ENCODE measurements around the gene TRIM47. TPM values are rescaled to one million over a fixed set of nuclear protein-coding genes. Genes with fewer than 3 reads are reported as not detected.

The TRIM47 gene
- total and polyA plus RNA-seq, 2 experiments from 2014 or later = 13.0 to 36.9 TPM

- H3K4me1 ChIP-seq (ENCODE audit: insufficient read depth) = no peaks in the 10 kb centered on the region
- TF ChIP-seq EZH2phosphoT487 (IDR thresholded peaks at IDR 0.05; ENCODE audit: low read depth, severe bottlenecking, unreplicated experiment) (no peak), EZH2 (IDR thresholded peaks at IDR 0.05; ENCODE audit: borderline replicate concordance) (no peak)
- TF ChIP-seq, protein P1, sequence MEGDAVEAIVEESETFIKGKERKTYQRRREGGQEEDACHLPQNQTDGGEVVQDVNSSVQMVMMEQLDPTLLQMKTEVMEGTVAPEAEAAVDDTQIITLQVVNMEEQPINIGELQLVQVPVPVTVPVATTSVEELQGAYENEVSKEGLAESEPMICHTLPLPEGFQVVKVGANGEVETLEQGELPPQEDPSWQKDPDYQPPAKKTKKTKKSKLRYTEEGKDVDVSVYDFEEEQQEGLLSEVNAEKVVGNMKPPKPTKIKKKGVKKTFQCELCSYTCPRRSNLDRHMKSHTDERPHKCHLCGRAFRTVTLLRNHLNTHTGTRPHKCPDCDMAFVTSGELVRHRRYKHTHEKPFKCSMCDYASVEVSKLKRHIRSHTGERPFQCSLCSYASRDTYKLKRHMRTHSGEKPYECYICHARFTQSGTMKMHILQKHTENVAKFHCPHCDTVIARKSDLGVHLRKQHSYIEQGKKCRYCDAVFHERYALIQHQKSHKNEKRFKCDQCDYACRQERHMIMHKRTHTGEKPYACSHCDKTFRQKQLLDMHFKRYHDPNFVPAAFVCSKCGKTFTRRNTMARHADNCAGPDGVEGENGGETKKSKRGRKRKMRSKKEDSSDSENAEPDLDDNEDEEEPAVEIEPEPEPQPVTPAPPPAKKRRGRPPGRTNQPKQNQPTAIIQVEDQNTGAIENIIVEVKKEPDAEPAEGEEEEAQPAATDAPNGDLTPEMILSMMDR (IDR thresholded peaks at IDR 0.05; ENCODE audit: poor library complexity) = no peak
- no peak overlapping the region for H2AFZ ChIP-seq
- H3K36me3 ChIP-seq (replicated peaks; ENCODE audit: insufficient read depth, low read depth) = no peaks in the 10 kb centered on the region
- H3K4me2 ChIP-seq = no peak overlapping the region
- DNase-seq (ENCODE audit: low spot score) = no peak
- H3K27me3 ChIP-seq = no peaks in the 10 kb centered on the region
- WGBS (ENCODE audit: low lambda C conversion rate, missing lambda C conversion rate) = 98% methylated on average over 18 of the region's 18 CpGs
- H3K27ac ChIP-seq = no peak overlapping the region
- no peaks in the 10 kb centered on the region for H3K79me2 ChIP-seq
- no peaks in the 10 kb centered on the region for H4K20me1 ChIP-seq (ENCODE audit: insufficient read depth, poor library complexity, severe bottlenecking)
- H3K9me3 ChIP-seq (ENCODE audit: low read depth) = no peaks in the 10 kb centered on the region
- H3K9me2 ChIP-seq (replicated peaks; ENCODE audit: insufficient read depth) = no peaks in the 10 kb centered on the region
- no peak overlapping the region for H3K4me3 ChIP-seq
These were observed 44.0 kb upstream of the TRIM47 start for GRCh38 chr17:75922173-75922961.

GRCh38 chr17:75921596-75921995 lies 43.2 kb upstream of the TRIM47 start:
- H3K36me3 ChIP-seq (replicated peaks; ENCODE audit: insufficient read depth, low read depth) = no peaks in the 10 kb centered on the region

GRCh38 chr17:75920045-75920560 lies 41.7 kb upstream of the TRIM47 start:
- H3K4me1 ChIP-seq (ENCODE audit: insufficient read depth) = no peaks in the 10 kb centered on the region
- H3K79me2 ChIP-seq = no peaks in the 10 kb centered on the region
- H2AFZ ChIP-seq = no peak overlapping the region
- H3K27ac ChIP-seq = no peak overlapping the region
- no peaks in the 10 kb centered on the region for H3K9me3 ChIP-seq (ENCODE audit: low read depth)
- no peaks in the 10 kb centered on the region for H3K27me3 ChIP-seq
- H4K20me1 ChIP-seq (ENCODE audit: insufficient read depth, poor library complexity, severe bottlenecking) = no peaks in the 10 kb centered on the region
- 88% methylated on average over 11 of the region's 11 CpGs for WGBS (ENCODE audit: low lambda C conversion rate, missing lambda C conversion rate)
- no peak for DNase-seq (ENCODE audit: low spot score)
- H3K4me2 ChIP-seq = no peak overlapping the region
- H3K9me2 ChIP-seq (replicated peaks; ENCODE audit: insufficient read depth) = no peaks in the 10 kb centered on the region
- no peak for TF ChIP-seq EZH2phosphoT487 (IDR thresholded peaks at IDR 0.05; ENCODE audit: low read depth, severe bottlenecking, unreplicated experiment)
- TF ChIP-seq, protein P1 (IDR thresholded peaks at IDR 0.05; ENCODE audit: poor library complexity) = no peak
- TF ChIP-seq EZH2 (IDR thresholded peaks at IDR 0.05; ENCODE audit: borderline replicate concordance) = no peak
- no peak overlapping the region for H3K4me3 ChIP-seq
- H3K36me3 ChIP-seq (replicated peaks; ENCODE audit: insufficient read depth, low read depth) = no peaks in the 10 kb centered on the region

More at GRCh38 chr17:75921596-75921995, 43.2 kb upstream of the TRIM47 start:
- H3K79me2 ChIP-seq = no peaks in the 10 kb centered on the region
- TF ChIP-seq, protein P1 (IDR thresholded peaks at IDR 0.05; ENCODE audit: poor library complexity) = no peak
- TF ChIP-seq EZH2 (IDR thresholded peaks at IDR 0.05; ENCODE audit: borderline replicate concordance) (no peak), EZH2phosphoT487 (IDR thresholded peaks at IDR 0.05; ENCODE audit: low read depth, severe bottlenecking, unreplicated experiment) (no peak)
- no peak for DNase-seq (ENCODE audit: low spot score)
- no peak overlapping the region for H3K4me3 ChIP-seq
- H4K20me1 ChIP-seq (ENCODE audit: insufficient read depth, poor library complexity, severe bottlenecking) = no peaks in the 10 kb centered on the region
- no peaks in the 10 kb centered on the region for H3K9me3 ChIP-seq (ENCODE audit: low read depth)
- H3K4me2 ChIP-seq = no peak overlapping the region
- 91% methylated on average over 5 of the region's 15 CpGs for WGBS (ENCODE audit: low lambda C conversion rate, missing lambda C conversion rate)
- H3K27me3 ChIP-seq = no peaks in the 10 kb centered on the region
- no peak overlapping the region for H3K27ac ChIP-seq
- no peak overlapping the region for H2AFZ ChIP-seq
- no peaks in the 10 kb centered on the region for H3K4me1 ChIP-seq (ENCODE audit: insufficient read depth)
- no peaks in the 10 kb centered on the region for H3K9me2 ChIP-seq (replicated peaks; ENCODE audit: insufficient read depth)

Data from hepatocyte (in vitro differentiated cells).